CD14-positive monocyte (primary cell): ENCODE measurements around the gene WDR49. TPM values are rescaled to one million over a fixed set of nuclear protein-coding genes. Genes with fewer than 3 reads are reported as not detected.
A peak's percentile ranks its signal among the peaks of the same experiment; 100 is the strongest.
"Not testable (repeated sequence)": the region's sequence is repeated elsewhere in the genome, so short reads cannot be mapped to it uniquely, and the experiment has no call there.

Experiments used
- DNase-seq, 3 donors: peaks; one replicate each; pipeline ENCODE4 v3.0.0-alpha.2; 2011 to 2022
- H2AFZ ChIP-seq: 2 replicates; pipeline ENCODE4 v1.6.0; 2012; ENCODE audit warnings: mild to moderate bottlenecking, low read depth, low read length, inconsistent platforms; ENCODE audit not compliant: insufficient read depth, poor library complexity, severe bottlenecking
- H3K27ac ChIP-seq, 2 donors: 1 replicate in 1 of 2; 2 replicates in 1 of 2; pipeline ENCODE4 v1.5.1; 2012 to 2013; ENCODE audit warnings: low read length in 2 of 2, control low read depth in 1 of 2, inconsistent platforms in 1 of 2, low read depth in 1 of 2, mild to moderate bottlenecking in 1 of 2
- H3K27me3 ChIP-seq, 2 donors: one replicate each; pipeline versions ENCODE4 v1.6.0 to v1.6.1; 2011 to 2013; ENCODE audit warnings: low read length in 2 of 2; ENCODE audit not compliant: control insufficient read depth in 2 of 2, insufficient read depth in 2 of 2
- H3K36me3 ChIP-seq, 2 donors: replicated peaks in 1 of 2; 1 replicate in 1 of 2; 2 replicates in 1 of 2; pipeline versions ENCODE4 v1.5.1 to v1.6.1; 2012 to 2013; ENCODE audit warnings: low read length in 2 of 2, control low read depth in 1 of 2, inconsistent platforms in 1 of 2, mild to moderate bottlenecking in 1 of 2; ENCODE audit not compliant: insufficient read depth in 2 of 2, control insufficient read depth in 1 of 2
- H3K4me1 ChIP-seq, 2 donors: 1 replicate in 1 of 2; 2 replicates in 1 of 2; pipeline versions ENCODE4 v1.5.1 to v1.6.1; 2012 to 2013; ENCODE audit warnings: low read length in 2 of 2, control low read depth in 1 of 2, inconsistent platforms in 1 of 2, mild to moderate bottlenecking in 1 of 2, moderate library complexity in 1 of 2; ENCODE audit not compliant: insufficient read depth in 2 of 2, control insufficient read depth in 1 of 2
- H3K4me2 ChIP-seq: replicated peaks from 2 replicates; pipeline ENCODE3; 2012; ENCODE audit warnings: low read length, moderate library complexity, mild to moderate bottlenecking; ENCODE audit not compliant: poor library complexity, severe bottlenecking; ENCODE audit errors: extremely low read depth
- H3K4me3 ChIP-seq, 3 experiments: fragments of 200-600 bp in 1 of 3; sonication (generic) in 1 of 3; replicated peaks in 1 of 3; 1 replicate in 2 of 3; 2 replicates in 1 of 3; pipeline ENCODE4 v1.5.1; 2011 to 2013; ENCODE audit warnings: low read length in 3 of 3, mild to moderate bottlenecking in 3 of 3, control low read depth in 2 of 3, low read depth in 2 of 3, inconsistent platforms in 1 of 3, moderate library complexity in 1 of 3
- H3K79me2 ChIP-seq: 2 replicates; pipeline ENCODE4 v1.6.0; 2012; ENCODE audit warnings: mild to moderate bottlenecking, control low read depth, inconsistent platforms, low read length, moderate library complexity; ENCODE audit not compliant: insufficient read depth
- H3K9ac ChIP-seq: 2 replicates; pipeline ENCODE4 v1.6.0; 2017; ENCODE audit warnings: low read length, mild to moderate bottlenecking; ENCODE audit not compliant: insufficient read depth, poor library complexity, severe bottlenecking
- H3K9me3 ChIP-seq, 2 donors: replicated peaks in 1 of 2; 1 replicate in 1 of 2; 2 replicates in 1 of 2; pipeline versions ENCODE4 v1.5.1 to v1.6.1; 2012 to 2013; ENCODE audit warnings: low read length in 2 of 2, control low read depth in 1 of 2; ENCODE audit not compliant: control insufficient read depth in 1 of 2, insufficient read depth in 1 of 2
- H4K20me1 ChIP-seq: 2 replicates; pipeline ENCODE4 v1.6.0; 2012; ENCODE audit warnings: mild to moderate bottlenecking, low read length, control low read depth, moderate library complexity; ENCODE audit not compliant: insufficient read depth
- H3K27ac Mint-ChIP-seq, 7 donors: one replicate each; pipeline ENCODE4 v1.8.0; 2020; ENCODE audit warnings: mild to moderate bottlenecking in 7 of 7, mixed read lengths in 7 of 7, moderate library complexity in 6 of 7, inconsistent platforms in 2 of 7
- H3K27me3 Mint-ChIP-seq, 3 donors: one replicate each; pipeline ENCODE4 v1.8.0; 2021 to 2022; ENCODE audit warnings: low read depth in 3 of 3, mild to moderate bottlenecking in 3 of 3, mixed read lengths in 3 of 3, moderate library complexity in 3 of 3, inconsistent platforms in 1 of 3
- H3K36me3 Mint-ChIP-seq, 2 donors: one replicate each; pipeline ENCODE4 v1.8.0; 2020; ENCODE audit warnings: mixed read lengths in 2 of 2, inconsistent platforms in 1 of 2, mild to moderate bottlenecking in 1 of 2
- H3K4me1 Mint-ChIP-seq: one replicate; pipeline ENCODE4 v1.8.0; 2020; ENCODE audit warnings: mild to moderate bottlenecking, mixed read lengths
- H3K4me3 Mint-ChIP-seq, 2 donors: one replicate each; pipeline ENCODE4 v1.8.0; 2020; ENCODE audit warnings: mild to moderate bottlenecking in 2 of 2, mixed read lengths in 2 of 2, moderate library complexity in 1 of 2
- H3K9me3 Mint-ChIP-seq, 7 donors: one replicate each; pipeline ENCODE4 v1.8.0; 2020 to 2022; ENCODE audit warnings: mixed read lengths in 7 of 7, mild to moderate bottlenecking in 6 of 7, moderate library complexity in 6 of 7, inconsistent platforms in 2 of 7
- CTCF ChIP-seq: fragments of 200-600 bp; IDR thresholded peaks from one replicate; pipeline ENCODE4 v1.8.0; 2022; ENCODE audit warnings: antibody characterized with exemption, mild to moderate bottlenecking
- WGBS: methylation state at CpG from one replicate; pipeline ENCODE4 v1.1.5; 2013; ENCODE audit warnings: missing lambda C conversion rate; ENCODE audit not compliant: insufficient coverage; 5-methylcytosine and 5-hydroxymethylcytosine counted together
- intact Hi-C, 2 donors: fragments of 100-400 bp; cut with micrococcal nuclease; formaldehyde crosslinking; loops; one replicate each; pipeline versions ENCODE4 v1.15.0 to v1.15.1; 2023
- polyA plus RNA-seq, 3 donors: library from polyadenylated mRNA; depleted of rRNA in 1 of 3; unstranded in 2 of 3; stranded (reverse) in 1 of 3; fragments of 300-500 nt in 2 of 3; fragments of >200 nt in 1 of 3; fragmentation: Illumina TruSeq in 2 of 3; gene quantifications; 1 replicate in 2 of 3; 2 replicates in 1 of 3; pipeline ENCODE4 v1.2.3, GENCODE V29; 2012 to 2021

Gene WDR49
- polyA plus RNA-seq, 3 donors, result 1.1 to 5.0 (median 4.2) TPM

- intact Hi-C loops, result no loop called here
- no peak overlapping the region for H3K9ac ChIP-seq
- Mint-ChIP-seq H3K36me3 (peaks cover 2% of the 10 kb centered on the region in 2 donors), H3K27me3 (no peaks in the 10 kb centered on the region), H3K27ac (no peak overlapping the region), H3K9me3 (peaks cover 0 to 1% (median 0%) of the 10 kb centered on the region in 7 donors), H3K4me3 (no peak overlapping the region), H3K4me1 (no peaks in the 10 kb centered on the region)
- H3K27me3 ChIP-seq, result no peaks in the 10 kb centered on the region
- H3K27ac ChIP-seq, result no peak overlapping the region
- H3K4me2 ChIP-seq, result no peak overlapping the region
- no peak for TF ChIP-seq CTCF
- no peak overlapping the region for H2AFZ ChIP-seq
- H3K36me3 ChIP-seq, result no peaks in the 10 kb centered on the region
- no peaks in the 10 kb centered on the region for H4K20me1 ChIP-seq
- H3K4me3 ChIP-seq, result no peak overlapping the region
- no peaks in the 10 kb centered on the region for H3K79me2 ChIP-seq
- DNase-seq, result no peak
- no peaks in the 10 kb centered on the region for H3K4me1 ChIP-seq
- H3K9me3 ChIP-seq, result no peaks in the 10 kb centered on the region
Measured at GRCh38 chr3:167626490-167626889, 27.3 kb downstream of the WDR49 start.

- no peaks in the 10 kb centered on the region for H4K20me1 ChIP-seq
- H3K9ac ChIP-seq, result no peak overlapping the region
- no peak for TF ChIP-seq CTCF
- H3K79me2 ChIP-seq, result no peaks in the 10 kb centered on the region
- Mint-ChIP-seq H3K4me3 (no peak overlapping the region), H3K36me3 (peaks cover 3 to 4% of the 10 kb centered on the region in 2 donors), H3K4me1 (no peaks in the 10 kb centered on the region), H3K27me3 (no peaks in the 10 kb centered on the region), H3K27ac (no peak overlapping the region), H3K9me3 (peaks cover 0 to 5% (median 0%) of the 10 kb centered on the region in 7 donors)
- no peaks in the 10 kb centered on the region for H3K27me3 ChIP-seq
- intact Hi-C loops, result no loop called here
- DNase-seq, result no peak
- no peaks in the 10 kb centered on the region for H3K4me1 ChIP-seq
- H2AFZ ChIP-seq, result no peak overlapping the region
- no peak overlapping the region for H3K4me2 ChIP-seq
- WGBS, result no CpG with 5 or more reads among the region's 3 CpGs
- H3K27ac ChIP-seq, result no peak overlapping the region
- no peaks in the 10 kb centered on the region for H3K36me3 ChIP-seq
- no peaks in the 10 kb centered on the region for H3K9me3 ChIP-seq
- no peak overlapping the region for H3K4me3 ChIP-seq
Measured at GRCh38 chr3:167615030-167615429, 38.7 kb downstream of the WDR49 start.

- WGBS, result no CpG with 5 or more reads among the region's 5 CpGs
- H2AFZ ChIP-seq, H3K36me3 ChIP-seq, H3K79me2 ChIP-seq, H3K4me1 ChIP-seq, H3K9me3 ChIP-seq, H4K20me1 ChIP-seq, H3K27me3 Mint-ChIP-seq, H3K4me1 Mint-ChIP-seq, intact Hi-C loops, H3K27me3 ChIP-seq, H3K4me3 Mint-ChIP-seq, H3K9ac ChIP-seq, DNase-seq, H3K27ac ChIP-seq, H3K36me3 Mint-ChIP-seq, H3K4me3 ChIP-seq, H3K4me2 ChIP-seq, H3K9me3 Mint-ChIP-seq: not testable (repeated sequence)
- H3K27ac Mint-ChIP-seq, result peak overlapping the region in 1 of 7 donors; percentile 64
Measured at GRCh38 chr3:167614196-167614595, 39.5 kb downstream of the WDR49 start.
